SH-SY5Y (cell line): ENCODE measurements around the gene KLHL26.

Experiments used
- GATA2 ChIP-seq: IDR thresholded peaks from 2 replicates; pipeline ENCODE4 v1.6.1; 2011; ENCODE audit warnings: mild to moderate bottlenecking, low read depth, low read length
- GATA3 ChIP-seq: IDR thresholded peaks from 2 replicates; pipeline ENCODE4 v1.6.1; 2011; ENCODE audit warnings: low read depth, mild to moderate bottlenecking, low read length, moderate library complexity

GRCh38 chr19:18599485-18599884 is 37.3 kb upstream of the KLHL26 start:
- TF ChIP-seq GATA2 (no peak), GATA3 (no peak)
